GM19023 (cell line): ENCODE measurements around the gene PRUNE1.

Source experiments
- ATAC-seq: cut with Tn5 transposase; IDR thresholded peaks from one replicate; pipeline ENCODE4 v1.9.1; 2021; ENCODE audit warnings: mild to moderate bottlenecking, moderate library complexity; ENCODE audit not compliant: unreplicated experiment

The PRUNE1 gene

GRCh38 chr1:151003180-151003579 is 5.1 kb upstream of the PRUNE1 start:
- ATAC-seq = no peak

DNA sequence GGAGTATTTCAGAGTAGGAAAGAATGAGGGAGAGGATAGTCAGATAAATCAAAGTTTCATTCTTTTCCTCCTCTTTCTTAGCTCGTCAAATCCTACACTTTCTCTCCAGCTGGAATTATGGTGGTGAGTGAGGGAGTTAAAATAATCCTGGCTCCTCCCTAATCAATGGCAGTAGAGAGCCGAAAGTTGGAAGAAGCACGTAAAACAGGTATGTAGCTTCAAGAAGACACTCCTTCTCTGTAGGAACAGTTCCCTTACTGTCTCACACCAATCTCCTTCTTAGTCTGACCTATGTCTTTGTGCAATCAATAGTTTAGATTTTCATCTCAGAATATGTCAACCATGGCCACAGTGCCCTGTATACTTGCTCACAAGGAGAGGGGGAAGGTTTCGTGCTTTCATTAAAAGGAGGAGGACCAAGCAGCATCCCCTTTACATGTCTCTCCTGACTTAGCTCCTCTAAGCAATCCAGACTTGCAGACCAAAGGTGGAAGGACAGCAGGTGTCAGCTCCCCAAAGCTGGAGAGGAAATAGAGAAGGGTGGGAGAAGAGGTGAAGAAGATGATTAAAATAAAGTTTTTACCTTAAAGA is 2.4 kb upstream of the PRUNE1 start:
- no peak for ATAC-seq

- no peak for ATAC-seq
Observed at GRCh38 chr1:151006327-151007052, 1.8 kb upstream of the PRUNE1 start, which contains the start of gene MINDY1. Gene MINDY1, minus strand, starts transcription at chr1:151006902. Its CDS starts 4,285 bp downstream, at chr1:151002617.

GRCh38 chr1:151007853-151008243 is 401 bp upstream of the PRUNE1 start:
- ATAC-seq = no peak

DNA sequence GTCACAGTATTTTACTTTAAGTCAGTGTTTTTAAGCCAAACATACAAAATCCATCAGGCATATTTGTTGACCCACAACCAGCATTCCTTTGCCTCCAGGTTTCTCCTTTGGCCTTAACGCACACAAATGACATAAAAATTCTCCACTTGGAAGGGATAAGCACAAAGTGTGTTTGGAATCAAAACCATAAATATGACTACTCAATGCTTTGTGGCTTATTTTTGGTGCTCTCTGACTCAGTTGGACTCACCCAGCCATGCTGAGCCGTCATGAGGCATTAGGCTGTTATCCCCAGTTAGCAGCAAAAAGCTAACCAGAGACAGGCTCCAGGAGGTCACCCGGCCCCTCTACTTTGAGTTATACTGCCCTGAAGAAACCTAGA is 948 bp downstream of the PRUNE1 start:
- no peak for ATAC-seq

DNA sequence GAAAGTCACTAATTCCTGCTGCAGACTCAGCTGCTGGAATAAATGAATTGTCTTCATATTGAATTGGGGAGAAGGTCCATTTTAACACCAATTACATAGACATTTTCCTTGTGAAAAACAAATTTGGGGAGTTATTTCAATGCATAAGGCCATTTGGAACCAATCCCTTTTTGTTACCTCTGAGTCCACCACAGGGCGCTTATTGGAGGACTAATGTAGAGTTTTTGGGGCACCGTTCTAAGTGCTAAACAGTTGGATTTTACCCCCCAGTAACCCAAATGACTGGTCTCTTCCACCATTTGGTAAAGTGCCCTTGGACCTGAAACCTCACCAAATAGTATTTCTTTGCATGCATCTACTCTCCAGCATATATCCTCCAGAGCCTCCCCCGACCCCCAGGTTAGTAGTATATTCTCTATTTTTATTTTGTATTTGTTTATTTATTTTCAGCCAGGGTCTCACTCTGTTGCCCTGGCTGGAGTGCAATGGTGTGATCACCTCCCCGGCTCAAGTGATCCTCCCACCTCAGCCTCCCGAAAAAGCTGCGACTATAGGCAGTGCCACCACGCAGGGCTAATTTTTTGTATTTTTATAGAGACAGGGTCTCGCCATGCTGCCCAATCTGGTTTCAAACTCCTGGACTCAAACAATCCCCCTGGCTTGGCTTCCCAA is 1.6 kb downstream of the PRUNE1 start:
- no peak for ATAC-seq

GRCh38 chr1:151010346-151010726 is 2.1 kb downstream of the PRUNE1 start:
- ATAC-seq = no peak

- no peak for ATAC-seq
Observed at GRCh38 chr1:151011154-151011850, 3.1 kb downstream of the PRUNE1 start.

GRCh38 chr1:151012684-151013471 is 4.6 kb downstream of the PRUNE1 start:
- no peak for ATAC-seq

DNA sequence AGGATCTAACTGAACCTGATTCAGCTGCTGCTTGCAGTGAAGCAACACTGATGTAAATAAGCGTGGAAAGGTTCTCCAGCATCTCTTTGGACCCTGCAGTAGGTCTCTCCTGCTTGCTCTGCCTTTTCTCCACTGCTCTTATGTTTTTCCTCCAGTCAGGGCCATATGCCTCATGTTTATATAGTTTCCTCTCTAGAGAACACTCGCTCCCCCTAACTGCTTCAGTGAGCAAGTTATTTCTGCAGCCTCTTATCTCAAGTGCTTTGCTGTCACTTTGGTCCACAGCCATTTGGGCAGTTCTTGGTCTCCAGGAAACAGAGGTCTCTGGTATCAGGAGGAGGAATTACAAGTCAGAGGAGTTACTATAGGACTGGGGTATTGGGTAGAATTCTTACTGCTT is 5.3 kb downstream of the PRUNE1 start:
- ATAC-seq = no peak

GRCh38 chr1:151024540-151025146 is 16.4 kb downstream of the PRUNE1 start:
- ATAC-seq = no peak

- ATAC-seq = no peak
Observed at GRCh38 chr1:151026460-151026859, 18.2 kb downstream of the PRUNE1 start.

DNA sequence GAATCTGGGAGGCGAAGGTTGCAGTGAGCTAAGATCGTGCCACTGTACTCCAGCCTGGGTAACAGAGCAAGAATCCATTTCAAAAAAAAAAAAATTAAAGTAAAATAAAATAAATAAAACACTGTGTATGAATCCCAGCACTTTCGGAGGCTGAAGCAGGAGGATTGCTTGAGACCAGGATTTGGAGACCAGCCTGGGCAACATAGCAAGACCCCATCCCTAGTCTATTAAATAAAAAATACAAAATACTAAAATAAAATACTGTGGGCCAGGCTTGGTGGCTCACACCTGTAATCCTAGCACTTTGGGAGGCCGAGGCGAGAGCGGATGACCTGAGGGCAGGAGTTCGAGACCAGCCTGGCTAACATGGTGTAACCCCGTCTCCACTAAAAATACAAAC is 23.9 kb downstream of the PRUNE1 start:
- no peak for ATAC-seq

- no peak for ATAC-seq
Observed at GRCh38 chr1:151035167-151035566, 26.9 kb downstream of the PRUNE1 start.

GRCh38 chr1:151036356-151036755 is 28.1 kb downstream of the PRUNE1 start, which contains the start of gene BNIPL:
Gene BNIPL, plus strand, starts transcription at chr1:151036586. Its CDS starts 140 bp downstream, at chr1:151036726.
- no peak for ATAC-seq

DNA sequence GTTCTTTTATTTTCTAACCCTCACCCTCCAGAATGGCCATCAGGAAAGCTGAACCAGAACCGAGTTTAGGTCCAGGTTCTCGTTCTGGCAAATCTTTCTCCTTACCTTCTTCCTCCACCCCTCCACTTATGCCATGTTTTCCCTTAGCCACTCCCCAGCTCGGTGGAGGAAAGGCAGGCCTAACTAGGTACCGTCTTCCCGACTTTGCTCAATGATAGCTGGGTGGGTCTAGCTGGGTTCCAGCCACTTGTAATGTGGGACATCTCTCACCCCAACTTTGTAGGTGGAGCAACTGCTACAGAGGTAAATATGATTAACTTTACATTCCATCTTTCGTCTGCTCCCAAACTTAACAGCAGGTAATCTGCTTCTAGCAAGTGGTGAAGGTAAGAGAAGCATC is 28.8 kb downstream of the PRUNE1 start:
- ATAC-seq = no peak

GRCh38 chr1:151039521-151039920 is 31.3 kb downstream of the PRUNE1 start:
- ATAC-seq = no peak

- no peak for ATAC-seq
Observed at GRCh38 chr1:151043163-151043562, 34.9 kb downstream of the PRUNE1 start.

DNA sequence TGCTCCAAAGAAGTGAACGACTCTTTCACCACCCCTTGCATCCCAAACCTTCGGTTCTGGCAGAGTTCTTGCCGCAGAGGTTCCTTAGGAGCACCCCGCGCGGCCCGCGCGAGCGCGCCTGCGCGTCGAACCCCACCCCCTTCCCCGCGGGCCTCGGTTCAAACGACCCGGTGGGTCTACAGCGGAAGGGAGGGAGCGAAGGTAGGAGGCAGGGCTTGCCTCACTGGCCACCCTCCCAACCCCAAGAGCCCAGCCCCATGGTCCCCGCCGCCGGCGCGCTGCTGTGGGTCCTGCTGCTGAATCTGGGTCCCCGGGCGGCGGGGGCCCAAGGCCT is 39.3 kb downstream of the PRUNE1 start, which contains the start of gene C1orf56:
TSS of gene C1orf56 (plus strand) at position 161 of the 334 bp plus-strand sequence. CDS start at position 258, 97 bp downstream.
- peak; percentile 52 for ATAC-seq

DNA sequence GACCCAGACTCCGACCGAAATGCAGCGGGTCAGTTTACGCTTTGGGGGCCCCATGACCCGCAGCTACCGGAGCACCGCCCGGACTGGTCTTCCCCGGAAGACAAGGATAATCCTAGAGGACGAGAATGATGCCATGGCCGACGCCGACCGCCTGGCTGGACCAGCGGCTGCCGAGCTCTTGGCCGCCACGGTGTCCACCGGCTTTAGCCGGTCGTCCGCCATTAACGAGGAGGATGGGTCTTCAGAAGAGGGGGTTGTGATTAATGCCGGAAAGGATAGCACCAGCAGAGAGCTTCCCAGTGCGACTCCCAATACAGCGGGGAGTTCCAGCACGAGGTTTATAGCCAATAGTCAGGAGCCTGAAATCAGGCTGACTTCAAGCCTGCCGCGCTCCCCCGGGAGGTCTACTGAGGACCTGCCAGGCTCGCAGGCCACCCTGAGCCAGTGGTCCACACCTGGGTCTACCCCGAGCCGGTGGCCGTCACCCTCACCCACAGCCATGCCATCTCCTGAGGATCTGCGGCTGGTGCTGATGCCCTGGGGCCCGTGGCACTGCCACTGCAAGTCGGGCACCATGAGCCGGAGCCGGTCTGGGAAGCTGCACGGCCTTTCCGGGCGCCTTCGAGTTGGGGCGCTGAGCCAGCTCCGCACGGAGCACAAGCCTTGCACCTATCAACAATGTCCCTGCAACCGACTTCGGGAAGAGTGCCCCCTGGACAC is 39.8 kb downstream of the PRUNE1 start:
- ATAC-seq = peak; percentile 53
